CD4-positive, alpha-beta T cell treated with Interleukin-12 subunit alpha and Interleukin-12 subunit beta, for 1 hour (primary cell): ENCODE measurements around the gene C1orf146.
"Not testable (repeated sequence)": the region's sequence is repeated elsewhere in the genome, so short reads cannot be mapped to it uniquely, and the experiment has no call there.

Experiments
- DNase-seq: peaks from one replicate; pipeline ENCODE4 v3.0.0-alpha.2; 2020

C1orf146 gene

DNA sequence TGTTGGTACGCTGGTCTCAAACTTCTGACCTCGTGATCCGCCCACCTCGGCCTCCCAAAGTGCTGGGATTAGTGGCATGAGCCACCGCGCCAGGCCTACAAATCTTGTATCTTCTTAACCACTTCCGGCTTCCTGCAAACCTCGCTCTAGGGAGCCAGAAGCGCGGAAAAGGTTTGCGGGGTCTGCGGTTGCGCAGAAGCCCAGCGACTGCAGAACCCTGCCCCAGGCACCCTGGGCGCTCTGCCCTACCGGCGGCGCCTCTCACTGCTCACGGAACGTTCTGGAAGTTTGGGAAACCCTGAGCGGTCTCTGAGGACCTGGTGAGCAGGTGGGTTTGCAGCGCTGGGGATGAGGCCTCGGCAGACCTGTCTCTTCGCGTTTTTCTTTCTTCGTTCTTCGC, at the start of gene C1orf146:
Gene C1orf146, plus strand, starts transcription at position 195 of the 400 bp plus-strand sequence. CDS start 13,506 bp downstream, outside the sequence.
- no peak for DNase-seq

DNA sequence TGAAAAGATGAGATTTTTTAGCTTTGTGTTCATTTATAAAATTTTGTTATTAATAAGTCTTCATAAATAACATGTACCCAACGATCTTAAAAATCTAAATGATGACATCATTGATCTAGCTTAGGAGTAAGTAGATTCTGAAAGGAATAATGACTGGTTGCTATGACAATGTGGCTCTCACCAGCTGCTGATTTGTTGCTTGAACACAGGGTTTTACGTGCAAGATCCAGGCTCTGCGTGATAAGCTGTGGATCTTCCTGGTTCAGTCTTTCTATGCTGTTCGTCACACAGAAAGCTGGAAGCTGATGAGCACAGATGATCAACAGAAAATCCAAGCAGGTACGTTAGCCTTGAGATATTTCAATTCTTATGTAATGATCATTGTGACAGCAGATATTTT, 49.1 kb upstream of the C1orf146 start:
- DNase-seq, result no peak

- DNase-seq, result no peak
Observed at GRCh38 chr1:92169214-92170005, 48.3 kb upstream of the C1orf146 start.

- no peak for DNase-seq
Observed at GRCh38 chr1:92184632-92185031, 33.1 kb upstream of the C1orf146 start.

GRCh38 chr1:92186081-92186480, 31.6 kb upstream of the C1orf146 start:
- no peak for DNase-seq

GRCh38 chr1:92188436-92189255, 29.1 kb upstream of the C1orf146 start:
- DNase-seq, result no peak

DNA sequence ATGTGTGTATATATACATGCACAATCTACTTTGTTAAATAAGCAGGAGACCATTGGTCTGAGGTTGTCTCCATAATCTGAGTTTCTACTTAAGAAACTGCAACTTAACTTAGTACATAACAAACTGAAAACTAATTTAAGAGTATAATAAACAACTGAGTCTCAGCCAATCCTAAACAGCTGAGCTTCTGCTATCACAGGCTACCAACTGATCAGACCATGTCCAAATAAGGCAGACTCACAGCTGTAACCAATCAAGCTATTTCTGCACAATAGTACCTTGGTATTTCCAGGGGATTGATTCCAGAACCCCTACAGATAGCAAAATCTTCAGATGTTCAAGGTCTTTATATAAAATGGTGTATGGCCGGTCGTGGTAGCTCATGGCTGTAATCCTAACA, 26.0 kb upstream of the C1orf146 start:
- DNase-seq, result no peak

DNA sequence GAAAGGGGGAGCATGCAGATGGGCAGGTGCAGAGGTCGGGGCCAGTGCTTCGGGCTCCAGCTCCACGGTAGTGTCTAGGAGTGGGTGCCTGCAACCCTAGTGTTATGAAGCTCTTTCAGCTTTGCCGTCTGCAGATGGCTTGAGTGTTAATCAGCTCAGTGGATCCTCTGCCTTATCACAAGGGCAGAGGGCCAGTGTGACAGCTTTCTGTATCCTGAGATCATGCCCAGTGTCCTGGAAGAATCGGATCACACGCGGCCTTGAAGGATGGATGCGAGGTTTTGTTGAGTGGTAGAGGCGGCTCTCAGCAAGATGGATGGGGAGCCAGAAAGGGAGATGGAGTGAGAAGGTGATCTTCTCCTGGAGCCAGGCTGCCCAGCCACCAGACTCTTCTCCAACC, 25.5 kb upstream of the C1orf146 start:
- no peak for DNase-seq

DNA sequence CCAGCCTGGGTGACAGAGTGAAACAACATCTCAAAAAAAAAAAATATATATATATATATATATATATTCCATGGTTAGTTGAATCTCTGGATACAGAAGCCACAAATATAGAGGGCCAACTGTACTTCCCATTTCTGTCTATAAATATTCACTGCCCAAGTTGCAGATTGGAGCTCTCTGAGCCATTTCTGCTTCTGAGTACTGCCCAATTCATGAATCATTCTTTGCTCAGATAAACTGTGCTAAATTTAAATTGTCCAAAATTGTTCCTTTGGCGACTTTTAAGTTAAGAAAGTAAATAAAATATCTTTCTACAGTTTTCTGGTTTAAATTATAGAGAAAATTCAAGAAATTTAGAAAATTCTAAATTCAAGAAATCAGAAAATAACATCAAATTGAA, 23.2 kb upstream of the C1orf146 start:
- DNase-seq, result no peak

DNA sequence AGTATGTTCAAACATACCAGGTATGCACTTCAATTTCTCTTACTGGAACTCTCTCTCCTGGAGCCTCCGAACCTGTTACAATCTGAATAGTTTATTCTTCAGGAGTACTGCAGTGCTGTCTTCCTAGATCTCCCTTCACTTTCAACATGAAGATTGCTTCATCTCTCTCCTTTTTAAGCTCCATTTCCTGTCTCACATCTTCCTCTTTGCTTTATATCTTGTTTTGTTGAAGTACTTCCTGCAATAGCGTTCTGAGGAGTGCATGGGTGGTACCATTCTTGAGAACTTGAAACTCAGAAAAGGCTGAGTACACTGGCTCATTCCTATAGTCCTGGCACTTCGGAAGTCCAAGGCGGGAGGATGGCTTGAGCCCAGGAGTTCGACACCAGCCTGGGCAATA, 15.7 kb upstream of the C1orf146 start:
- no peak for DNase-seq

- no peak for DNase-seq
Observed at GRCh38 chr1:92203105-92203504, 14.6 kb upstream of the C1orf146 start.

DNA sequence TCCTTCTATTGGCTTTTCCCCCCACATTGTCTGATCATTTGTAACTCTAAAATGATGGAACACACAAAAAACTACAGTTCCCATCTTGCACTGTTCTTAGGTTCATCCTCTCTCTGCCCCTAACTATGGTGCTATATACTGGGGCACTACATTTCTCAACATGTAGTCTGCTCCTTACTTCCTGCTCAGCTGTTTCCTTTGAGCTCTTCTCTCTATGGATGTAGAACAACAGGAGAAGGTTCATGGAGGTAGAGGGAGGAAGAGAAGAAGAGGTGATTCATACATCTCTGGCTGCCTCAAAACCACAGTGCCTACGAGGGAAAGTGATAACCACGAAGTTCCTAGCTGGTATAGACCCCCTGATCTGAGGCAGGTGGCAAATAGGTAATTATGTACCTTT, 7.0 kb upstream of the C1orf146 start:
- DNase-seq, result no peak

GRCh38 chr1:92211166-92211565, 6.5 kb upstream of the C1orf146 start:
- DNase-seq, result no peak

DNA sequence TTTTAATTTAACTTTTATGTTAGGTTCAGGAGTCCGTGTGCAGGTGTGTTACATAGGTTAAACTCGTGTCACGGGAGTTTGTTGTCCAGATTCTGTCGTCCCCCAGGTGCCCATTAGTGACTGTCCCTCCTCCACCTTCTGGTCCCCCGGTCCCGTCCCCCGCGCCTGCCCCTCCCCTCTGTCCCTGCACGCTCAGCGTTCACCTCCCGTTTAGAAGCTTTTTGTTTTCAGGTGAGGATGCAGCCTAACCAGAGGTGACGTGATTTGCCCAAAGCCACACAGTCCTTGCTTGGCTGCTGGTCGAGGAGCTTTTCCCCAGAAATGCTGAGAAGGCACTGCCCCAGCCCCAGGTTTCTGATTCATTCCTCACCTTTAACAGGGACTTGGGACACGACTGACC, 844 bp downstream of the C1orf146 start:
- no peak for DNase-seq

GRCh38 chr1:92219028-92219427, 1.3 kb downstream of the C1orf146 start:
- DNase-seq, result no peak

- no peak for DNase-seq
Observed at GRCh38 chr1:92228401-92228800, 10.7 kb downstream of the C1orf146 start.

- no peak for DNase-seq
Observed at GRCh38 chr1:92230736-92231135, 13.0 kb downstream of the C1orf146 start.

- DNase-seq, result no peak
Observed at GRCh38 chr1:92240034-92240433, 22.3 kb downstream of the C1orf146 start.

DNA sequence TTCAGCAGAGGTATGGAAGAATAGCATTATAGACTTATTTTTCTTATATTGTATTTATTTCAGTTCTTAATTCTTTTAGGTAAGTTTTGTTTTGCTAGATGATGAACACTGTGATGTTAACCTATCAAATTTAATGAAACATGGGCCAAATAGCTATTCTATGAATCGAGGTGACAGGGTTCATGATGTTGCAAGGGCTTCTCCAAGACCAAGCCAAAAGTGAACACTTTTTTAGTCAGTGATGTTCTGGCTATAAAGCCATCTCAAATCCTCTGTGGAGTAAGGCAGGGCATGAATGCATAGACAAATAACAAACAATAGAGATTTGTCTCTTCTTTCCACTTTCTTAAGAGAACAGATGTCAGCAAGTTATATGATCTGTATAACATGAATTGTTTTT, 26.7 kb downstream of the C1orf146 start:
- no peak for DNase-seq

DNA sequence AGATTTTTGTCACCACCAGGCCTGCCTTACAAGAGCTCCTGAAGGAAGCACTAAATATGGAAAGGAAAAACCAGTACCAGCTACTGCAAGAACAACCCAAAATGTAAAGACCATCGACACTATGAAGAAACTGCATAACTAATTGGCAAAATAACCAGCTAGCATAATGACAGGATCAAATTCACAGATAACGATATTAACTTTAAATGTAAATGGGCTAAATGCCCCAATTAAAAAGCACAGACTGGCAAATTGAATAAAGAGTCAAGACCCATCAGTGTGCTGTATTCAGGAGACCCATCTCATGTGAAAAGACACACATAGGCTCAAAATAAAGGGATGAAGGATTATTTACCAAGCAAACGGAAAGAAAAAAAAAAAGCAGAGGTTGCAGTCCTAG, 37.0 kb downstream of the C1orf146 start:
- DNase-seq, result not testable (repeated sequence)

- DNase-seq, result no peak
Observed at GRCh38 chr1:92259350-92259749, 41.6 kb downstream of the C1orf146 start.

- DNase-seq, result no peak
Observed at GRCh38 chr1:92262516-92262915, 44.8 kb downstream of the C1orf146 start.

GRCh38 chr1:92273039-92273438, 55.3 kb downstream of the C1orf146 start:
- DNase-seq, result no peak

DNA sequence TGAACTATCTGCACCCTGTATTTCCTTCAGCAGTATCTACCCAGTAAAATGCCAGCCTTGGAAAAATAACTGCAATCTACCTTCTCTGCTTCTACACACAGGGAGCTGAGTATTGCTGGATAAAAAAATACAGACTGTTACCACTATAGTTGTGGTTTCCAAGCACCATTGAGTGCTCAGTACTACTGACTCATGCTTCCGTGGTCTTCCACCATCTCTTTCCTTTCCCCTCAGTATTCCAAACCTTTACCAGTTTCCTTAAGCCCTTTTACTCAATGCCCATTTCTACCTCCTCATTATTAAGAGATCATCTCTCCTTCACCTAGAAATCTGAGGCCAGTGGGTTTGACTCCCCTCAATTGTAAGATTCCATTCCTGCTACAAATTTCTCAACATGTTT, 57.2 kb downstream of the C1orf146 start:
- no peak for DNase-seq
